RWPE1 (cell line): ENCODE data around the gene KIF18A.
"Not testable (repeated sequence)": the region's sequence is repeated elsewhere in the genome, so short reads cannot be mapped to it uniquely, and the experiment has no call there.

ENCODE experiments used
- CTCF ChIA-PET: fragments of 350-600 bp; sonication (Branson Sonifier 250); formaldehyde crosslinking; extraction: SDS; loops from one replicate; lab custom pipeline; 2021; lab: Yijun Ruan, JAX
- POLR2A ChIA-PET: fragments of 400-600 bp; formaldehyde crosslinking; extraction: SDS; loops from one replicate; lab custom pipeline; 2020; ENCODE audit warnings: antibody characterized with exemption; ENCODE audit not compliant: low non-redundant PET; lab: Yijun Ruan, JAX
- DNase-seq: peaks from one replicate; pipeline ENCODE4 v3.0.0; 2012; ENCODE audit warnings: low spot score
- H3K27ac ChIP-seq: fragments of 450-650 bp; 2 replicates; pipeline ENCODE4 v1.5.1; 2017
- TF ChIP-seq, protein P1 (sequence below): fragments of 450-650 bp; conservative IDR thresholded peaks from 2 replicates; pipeline ENCODE4 v1.5.1; 2017; ENCODE audit warnings: low read depth, mild to moderate bottlenecking

The KIF18A gene

DNA sequence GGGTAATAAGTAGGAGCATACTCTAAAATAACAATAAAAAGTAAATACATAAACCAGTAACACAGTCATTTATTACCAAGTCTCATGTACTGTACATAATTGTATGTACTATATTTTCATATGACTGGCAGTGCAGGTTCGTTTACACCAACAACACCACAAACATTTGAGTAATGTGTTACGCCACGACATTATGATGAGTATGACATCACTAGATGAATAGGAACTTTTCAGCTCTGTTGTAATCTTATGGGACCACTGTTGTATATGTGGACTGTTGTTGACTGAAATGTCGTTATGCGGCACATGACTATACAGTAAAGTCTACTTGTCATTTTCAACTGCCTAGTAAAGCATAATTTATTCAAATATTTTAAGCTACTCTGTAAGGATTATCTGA, 18.6 kb downstream of the KIF18A start:
- POLR2A ChIA-PET = no interaction called here
- CTCF ChIA-PET = no interaction called here

DNA sequence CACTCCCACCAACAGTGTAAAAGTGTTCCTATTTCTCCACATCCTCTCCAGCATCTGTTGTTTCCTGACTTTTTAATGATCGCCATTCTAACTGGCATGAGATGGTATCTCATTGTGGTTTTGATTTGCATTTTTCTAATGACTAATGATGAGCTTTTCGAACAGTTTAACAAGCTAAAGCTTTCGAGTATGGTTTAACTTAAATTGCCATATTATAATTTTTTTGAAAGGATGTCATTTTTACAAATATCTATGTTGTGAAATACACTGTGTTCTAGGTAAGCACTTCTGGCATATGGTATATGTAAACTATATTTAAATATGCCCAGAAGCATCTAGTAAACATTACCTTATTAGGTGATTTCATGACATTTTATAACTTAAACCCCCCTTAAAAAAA, 20.3 kb downstream of the KIF18A start:
- H3K27ac ChIP-seq, POLR2A ChIA-PET, CTCF ChIA-PET, DNase-seq: not testable (repeated sequence)

More for the DNA sequence above, 18.6 kb downstream of the KIF18A start:
- no peak for DNase-seq
- TF ChIP-seq, protein P1, sequence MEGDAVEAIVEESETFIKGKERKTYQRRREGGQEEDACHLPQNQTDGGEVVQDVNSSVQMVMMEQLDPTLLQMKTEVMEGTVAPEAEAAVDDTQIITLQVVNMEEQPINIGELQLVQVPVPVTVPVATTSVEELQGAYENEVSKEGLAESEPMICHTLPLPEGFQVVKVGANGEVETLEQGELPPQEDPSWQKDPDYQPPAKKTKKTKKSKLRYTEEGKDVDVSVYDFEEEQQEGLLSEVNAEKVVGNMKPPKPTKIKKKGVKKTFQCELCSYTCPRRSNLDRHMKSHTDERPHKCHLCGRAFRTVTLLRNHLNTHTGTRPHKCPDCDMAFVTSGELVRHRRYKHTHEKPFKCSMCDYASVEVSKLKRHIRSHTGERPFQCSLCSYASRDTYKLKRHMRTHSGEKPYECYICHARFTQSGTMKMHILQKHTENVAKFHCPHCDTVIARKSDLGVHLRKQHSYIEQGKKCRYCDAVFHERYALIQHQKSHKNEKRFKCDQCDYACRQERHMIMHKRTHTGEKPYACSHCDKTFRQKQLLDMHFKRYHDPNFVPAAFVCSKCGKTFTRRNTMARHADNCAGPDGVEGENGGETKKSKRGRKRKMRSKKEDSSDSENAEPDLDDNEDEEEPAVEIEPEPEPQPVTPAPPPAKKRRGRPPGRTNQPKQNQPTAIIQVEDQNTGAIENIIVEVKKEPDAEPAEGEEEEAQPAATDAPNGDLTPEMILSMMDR = no peak
- no peak overlapping the region for H3K27ac ChIP-seq

GRCh38 chr11:28087192-28087591, 20.8 kb downstream of the KIF18A start:
- H3K27ac ChIP-seq, CTCF ChIA-PET, POLR2A ChIA-PET, DNase-seq: not testable (repeated sequence)

- CTCF ChIA-PET = no interaction called here
- TF ChIP-seq, protein P1 = no peak
- no peak overlapping the region for H3K27ac ChIP-seq
- DNase-seq = peak; percentile 49
- POLR2A ChIA-PET = no interaction called here
Measured at GRCh38 chr11:28086569-28086968, 21.4 kb downstream of the KIF18A start.

DNA sequence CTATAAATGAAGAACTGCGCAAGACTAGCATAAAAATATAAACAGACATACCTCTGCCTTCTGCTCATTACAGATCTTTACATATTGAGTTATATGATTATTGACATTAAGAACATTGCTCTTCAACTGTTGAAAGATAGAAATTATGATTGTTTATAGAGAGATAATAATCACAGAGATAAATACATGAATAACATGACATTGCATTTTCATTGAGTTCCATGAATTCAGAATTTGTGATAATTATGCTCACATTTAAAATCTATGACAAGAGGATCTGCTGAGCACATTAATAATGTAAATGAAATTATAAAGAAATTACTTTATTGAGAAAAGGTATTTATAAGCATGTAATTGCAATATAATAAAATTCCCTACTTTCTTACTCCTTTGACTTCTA, 24.8 kb downstream of the KIF18A start:
- ChIA-PET POLR2A (no interaction called here), CTCF (no interaction called here)
- no peak overlapping the region for H3K27ac ChIP-seq
- TF ChIP-seq, protein P1 = no peak
- no peak for DNase-seq

DNA sequence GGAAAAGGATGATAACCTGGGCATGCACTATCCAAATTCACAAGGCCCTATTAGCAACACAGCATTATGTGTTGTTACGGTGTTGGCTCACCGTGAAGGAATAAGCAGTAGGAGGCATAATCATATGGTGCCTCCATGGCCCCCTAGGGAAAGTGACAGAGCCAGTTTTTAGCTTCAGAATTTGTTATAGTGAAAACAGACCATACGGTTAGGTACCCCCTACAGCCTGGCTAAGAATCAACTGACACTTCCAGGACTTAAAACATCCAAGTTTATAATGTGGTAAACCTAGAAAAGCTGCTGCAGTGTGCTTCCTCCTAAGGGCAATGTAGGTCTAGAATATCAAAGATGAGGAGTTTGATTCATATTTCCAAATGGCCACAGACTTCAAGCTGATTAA, 30.4 kb downstream of the KIF18A start:
- ChIA-PET CTCF (interaction anchor here (0.5 to 0.6 kb wide), 2 partner anchors 9 to 314 kb away, joined by 3 read pairs; no protein-coding TSS in a partner anchor), POLR2A (no interaction called here)
- DNase-seq = no peak
- no peak overlapping the region for H3K27ac ChIP-seq
- TF ChIP-seq, protein P1 = no peak

DNA sequence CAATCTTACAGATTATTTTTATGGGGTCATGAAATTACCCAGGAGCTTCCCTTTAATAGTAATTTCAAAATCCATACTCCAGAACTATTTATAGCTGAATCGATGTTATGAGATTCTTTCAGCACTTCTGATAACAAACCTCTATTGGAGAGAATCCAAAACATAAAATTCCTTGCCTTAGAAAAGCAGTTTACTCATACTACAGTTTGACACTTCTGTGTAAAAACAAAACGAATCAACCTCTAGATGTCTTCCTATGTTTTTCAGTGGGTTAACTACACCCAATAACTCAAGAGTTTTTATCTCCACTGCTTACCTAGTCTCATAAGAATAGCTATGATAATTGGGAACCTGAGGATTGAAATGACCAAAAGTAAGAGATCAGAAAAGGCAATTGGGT, 35.6 kb downstream of the KIF18A start:
- POLR2A ChIA-PET = no interaction called here
- DNase-seq = no peak
- H3K27ac ChIP-seq = no peak overlapping the region
- TF ChIP-seq, protein P1 = no peak
- CTCF ChIA-PET = interaction anchor here (0.6 kb wide), 1 partner anchor 73 kb away, joined by 3 read pairs; no protein-coding TSS in a partner anchor

DNA sequence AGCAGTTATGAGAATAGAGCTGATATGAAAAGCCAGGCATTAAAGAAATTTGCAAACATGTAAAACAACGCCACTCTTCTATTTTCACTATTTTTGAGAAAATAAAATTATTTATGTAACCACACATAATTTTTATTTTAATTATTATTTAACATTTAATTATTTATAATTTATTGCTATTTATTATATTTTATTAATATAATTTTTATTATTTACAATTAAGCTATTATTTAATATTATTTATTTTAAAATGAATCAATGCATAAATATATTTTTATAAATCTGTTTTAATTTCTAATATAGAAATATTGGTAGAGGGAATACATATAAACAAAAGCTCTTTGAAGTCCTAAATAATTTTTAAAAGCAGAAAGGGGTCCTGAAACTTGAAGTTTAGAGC, 36.7 kb downstream of the KIF18A start:
- no peak overlapping the region for H3K27ac ChIP-seq
- DNase-seq = no peak
- TF ChIP-seq, protein P1 = no peak
- ChIA-PET CTCF (interaction anchor here (0.7 kb wide), 1 partner anchor 358 kb away, joined by 4 read pairs; no protein-coding TSS in a partner anchor), POLR2A (no interaction called here)
